Activated naive CD8-positive, alpha-beta T cell treated with anti-CD3 and anti-CD28 coated beads, Interleukin-2, amount 50 U/mL, for 24 hours (primary cell): ENCODE results near the gene ARPIN.
"Not testable (repeated sequence)": the region's sequence is repeated elsewhere in the genome, so short reads cannot be mapped to it uniquely, and the experiment has no call there.

Source experiments
- ATAC-seq: fragments of 150-1000 bp; cut with Tn5 transposase; one replicate; pipeline ENCODE4 v1.10.0; 2021
- DNase-seq: peaks from one replicate; pipeline ENCODE4 v3.0.0; 2021
- H3K27ac Mint-ChIP-seq: one replicate; pipeline ENCODE4 v1.8.0; 2021; ENCODE audit warnings: mild to moderate bottlenecking, mixed read lengths
- H3K27me3 Mint-ChIP-seq: one replicate; pipeline ENCODE4 v1.8.0; 2021; ENCODE audit warnings: mixed read lengths
- H3K36me3 Mint-ChIP-seq: one replicate; pipeline ENCODE4 v1.8.0; 2021; ENCODE audit warnings: low read depth, mixed read lengths
- H3K4me1 Mint-ChIP-seq: one replicate; pipeline ENCODE4 v1.8.0; 2021; ENCODE audit warnings: mixed read lengths
- H3K4me3 Mint-ChIP-seq: one replicate; pipeline ENCODE4 v1.8.0; 2021; ENCODE audit warnings: mild to moderate bottlenecking, moderate library complexity, mixed read lengths
- H3K9me3 Mint-ChIP-seq: one replicate; pipeline ENCODE4 v1.8.0; 2021; ENCODE audit warnings: mixed read lengths

Gene ARPIN

DNA sequence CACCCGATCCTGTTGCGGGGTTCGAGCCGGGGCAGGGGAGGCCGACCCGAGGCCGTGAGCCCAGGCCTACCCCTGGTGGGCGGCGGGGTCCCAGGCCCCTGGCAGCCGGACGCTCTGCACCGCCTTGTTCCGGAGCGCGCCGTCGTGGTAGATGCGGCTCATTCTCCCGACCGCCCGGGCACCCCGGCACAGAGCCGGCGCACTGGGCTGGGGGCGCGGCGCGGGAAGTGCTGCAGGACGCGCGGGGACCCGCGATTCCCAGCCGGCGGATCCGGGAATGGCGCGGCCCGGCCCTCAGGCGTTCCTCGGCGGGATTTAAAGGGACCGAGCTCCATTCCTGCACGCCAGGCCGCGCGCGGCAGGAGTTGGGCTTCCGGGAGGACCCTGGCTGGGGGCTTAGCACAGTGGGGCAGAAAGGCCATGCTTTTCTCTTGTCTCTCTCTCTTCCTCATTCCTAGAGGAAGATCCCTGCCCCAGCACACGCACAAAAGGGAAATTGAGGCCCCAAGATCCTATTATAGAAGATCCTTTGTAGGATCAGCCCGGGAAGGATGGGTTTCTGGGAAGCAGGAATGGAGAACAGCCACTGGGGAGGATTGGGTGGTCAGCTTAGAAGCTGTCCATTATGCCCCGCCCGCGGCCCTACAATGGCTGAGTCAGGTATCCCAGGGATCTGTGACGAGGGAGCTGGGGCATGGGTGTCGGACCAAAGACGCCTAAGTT, at the start of gene ARPIN:
ARPIN (minus strand) TSS at position 279 of the 723 bp plus-strand sequence; CDS start at position 162, 117 bp downstream.
- Mint-ChIP-seq H3K9me3 (no peaks in the 10 kb centered on the region), H3K4me3 (peak within 1 kb of the TSS; percentile 27), H3K4me1 (peaks cover 3% of the 10 kb centered on the region), H3K27ac (no peak within 1 kb of the TSS), H3K27me3 (peaks cover 48% of the 10 kb centered on the region), H3K36me3 (no peaks in the 10 kb centered on the region)
- DNase-seq (no peak), ATAC-seq (no peak)

GRCh38 chr15:89958107-89958805, 45.5 kb upstream of the ARPIN start:
- no peak overlapping the region for H3K4me3 Mint-ChIP-seq
- no peaks in the 10 kb centered on the region for H3K4me1 Mint-ChIP-seq
- no peak for DNase-seq
- H3K27me3 Mint-ChIP-seq, result no peaks in the 10 kb centered on the region
- no peak overlapping the region for H3K27ac Mint-ChIP-seq
- ATAC-seq, result no peak
- no peaks in the 10 kb centered on the region for H3K36me3 Mint-ChIP-seq
- H3K9me3 Mint-ChIP-seq, result no peaks in the 10 kb centered on the region

- not testable (repeated sequence) for H3K4me1 Mint-ChIP-seq, H3K9me3 Mint-ChIP-seq, H3K27ac Mint-ChIP-seq, ATAC-seq, H3K27me3 Mint-ChIP-seq, H3K36me3 Mint-ChIP-seq, DNase-seq, H3K4me3 Mint-ChIP-seq
These were observed 42.8 kb upstream of the ARPIN start for GRCh38 chr15:89955449-89955998.

DNA sequence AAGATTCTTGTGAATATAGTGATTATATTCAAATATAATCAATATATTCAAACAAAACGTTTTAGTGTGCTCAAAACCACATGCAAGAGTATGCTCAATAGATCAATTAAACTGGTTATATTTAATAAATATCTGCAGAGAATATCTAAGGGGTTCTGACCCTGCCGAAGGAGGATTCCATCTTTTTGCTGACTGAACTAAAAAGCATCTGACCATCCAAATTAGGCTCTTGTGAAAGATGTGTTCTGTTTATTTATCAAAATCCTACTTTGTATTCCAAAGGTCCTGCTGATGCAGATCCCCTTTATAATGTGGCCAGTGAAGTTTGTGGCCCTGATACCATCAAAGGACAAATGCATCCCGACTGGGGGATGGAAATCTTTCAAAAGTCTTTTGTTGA, 41.8 kb upstream of the ARPIN start:
- Mint-ChIP-seq H3K9me3 (no peaks in the 10 kb centered on the region), H3K4me1 (no peaks in the 10 kb centered on the region), H3K36me3 (no peaks in the 10 kb centered on the region), H3K4me3 (no peak overlapping the region), H3K27ac (no peak overlapping the region), H3K27me3 (no peaks in the 10 kb centered on the region)
- no peak for DNase-seq
- ATAC-seq, result no peak

GRCh38 chr15:89948796-89949195, 36.0 kb upstream of the ARPIN start:
- no peak overlapping the region for H3K4me3 Mint-ChIP-seq
- no peaks in the 10 kb centered on the region for H3K27me3 Mint-ChIP-seq
- no peaks in the 10 kb centered on the region for H3K36me3 Mint-ChIP-seq
- no peaks in the 10 kb centered on the region for H3K4me1 Mint-ChIP-seq
- DNase-seq, result no peak
- H3K9me3 Mint-ChIP-seq, result no peaks in the 10 kb centered on the region
- H3K27ac Mint-ChIP-seq, result no peak overlapping the region
- no peak for ATAC-seq

- DNase-seq (no peak), ATAC-seq (no peak)
- H3K27ac Mint-ChIP-seq, result no peak overlapping the region
- peaks cover 3% of the 10 kb centered on the region for H3K27me3 Mint-ChIP-seq
- no peaks in the 10 kb centered on the region for H3K36me3 Mint-ChIP-seq
- no peak overlapping the region for H3K4me3 Mint-ChIP-seq
- no peaks in the 10 kb centered on the region for H3K4me1 Mint-ChIP-seq
- no peaks in the 10 kb centered on the region for H3K9me3 Mint-ChIP-seq
These were observed 34.6 kb upstream of the ARPIN start for GRCh38 chr15:89947385-89947784.

DNA sequence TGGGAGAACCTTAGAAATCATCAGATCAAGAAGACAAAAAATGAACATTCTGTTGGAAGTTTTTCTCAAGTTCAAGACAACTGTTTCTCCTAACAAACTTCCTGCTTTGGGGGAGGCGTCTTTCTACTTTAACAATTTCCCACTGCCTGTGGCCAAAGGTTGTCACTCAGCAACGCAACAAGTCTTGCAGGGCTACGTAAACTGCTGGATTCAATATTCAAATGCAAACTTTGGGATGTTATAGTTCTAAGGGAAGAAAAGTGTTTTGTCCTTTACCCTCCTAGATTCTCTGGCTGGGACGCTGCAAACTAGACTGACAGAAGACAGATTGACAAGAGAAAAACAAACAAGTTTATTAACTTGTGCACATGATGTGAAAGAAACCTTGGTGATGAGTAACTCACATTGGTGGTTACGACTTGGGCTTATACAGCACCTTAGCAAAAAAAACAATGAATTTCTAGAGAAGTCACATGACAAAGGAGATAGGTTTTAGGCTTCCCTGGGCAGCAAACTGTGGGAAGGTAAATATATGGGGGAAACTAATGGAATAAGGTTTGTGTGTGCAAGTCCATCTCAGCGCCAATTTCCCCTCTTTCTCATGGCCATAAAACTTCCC, 34.0 kb upstream of the ARPIN start:
- no peaks in the 10 kb centered on the region for H3K4me1 Mint-ChIP-seq
- DNase-seq, result no peak
- H3K4me3 Mint-ChIP-seq, result no peak overlapping the region
- H3K9me3 Mint-ChIP-seq, result no peaks in the 10 kb centered on the region
- H3K27me3 Mint-ChIP-seq, result peaks cover 3% of the 10 kb centered on the region
- ATAC-seq, result no peak
- H3K36me3 Mint-ChIP-seq, result no peaks in the 10 kb centered on the region
- no peak overlapping the region for H3K27ac Mint-ChIP-seq

GRCh38 chr15:89943721-89944120, 31.0 kb upstream of the ARPIN start:
- H3K36me3 Mint-ChIP-seq, H3K4me1 Mint-ChIP-seq, H3K4me3 Mint-ChIP-seq, H3K9me3 Mint-ChIP-seq, H3K27me3 Mint-ChIP-seq, H3K27ac Mint-ChIP-seq, DNase-seq, ATAC-seq: not testable (repeated sequence)

DNA sequence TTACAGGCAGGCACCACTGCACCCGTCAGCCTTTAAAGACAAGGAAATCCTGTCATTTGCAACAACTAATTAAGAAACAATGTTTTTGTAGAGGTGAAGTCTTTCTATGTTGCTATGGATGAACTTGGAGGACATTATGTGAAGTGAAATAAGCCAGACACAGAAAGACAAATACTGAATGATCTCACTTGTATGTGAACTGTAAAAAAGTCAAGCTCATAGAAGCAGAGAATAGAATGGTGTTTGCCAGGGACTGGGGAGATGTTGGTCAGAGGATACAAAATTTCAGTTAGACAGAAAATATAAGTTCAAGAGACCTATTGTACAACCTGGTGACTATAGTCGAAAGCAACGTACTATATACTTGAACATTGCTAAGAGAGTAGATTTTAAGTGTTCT, 27.2 kb upstream of the ARPIN start:
- no peaks in the 10 kb centered on the region for H3K36me3 Mint-ChIP-seq
- H3K4me1 Mint-ChIP-seq, result peaks cover 25% of the 10 kb centered on the region
- H3K27ac Mint-ChIP-seq, result no peak overlapping the region
- ATAC-seq, result no peak
- no peaks in the 10 kb centered on the region for H3K9me3 Mint-ChIP-seq
- no peak for DNase-seq
- H3K27me3 Mint-ChIP-seq, result peaks cover 9% of the 10 kb centered on the region
- H3K4me3 Mint-ChIP-seq, result no peak overlapping the region

GRCh38 chr15:89939377-89939776, 26.6 kb upstream of the ARPIN start:
- H3K4me3 Mint-ChIP-seq, H3K9me3 Mint-ChIP-seq, H3K27ac Mint-ChIP-seq, ATAC-seq, H3K36me3 Mint-ChIP-seq, DNase-seq, H3K27me3 Mint-ChIP-seq: not testable (repeated sequence)
- peaks cover 25% of the 10 kb centered on the region for H3K4me1 Mint-ChIP-seq

- H3K36me3 Mint-ChIP-seq, result no peaks in the 10 kb centered on the region
- no peaks in the 10 kb centered on the region for H3K9me3 Mint-ChIP-seq
- H3K27ac Mint-ChIP-seq, result no peak overlapping the region
- H3K4me3 Mint-ChIP-seq, result no peak overlapping the region
- DNase-seq (no peak), ATAC-seq (no peak)
- peaks cover 25% of the 10 kb centered on the region for H3K4me1 Mint-ChIP-seq
- peaks cover 8% of the 10 kb centered on the region for H3K27me3 Mint-ChIP-seq
These were observed 24.9 kb upstream of the ARPIN start for GRCh38 chr15:89937365-89938350.

- ATAC-seq (no peak), DNase-seq (no peak)
- Mint-ChIP-seq H3K27me3 (peaks cover 9% of the 10 kb centered on the region), H3K4me3 (no peak overlapping the region), H3K27ac (no peak overlapping the region), H3K4me1 (peaks cover 25% of the 10 kb centered on the region), H3K36me3 (no peaks in the 10 kb centered on the region), H3K9me3 (no peaks in the 10 kb centered on the region)
These were observed 24.1 kb upstream of the ARPIN start for GRCh38 chr15:89936786-89937265.

GRCh38 chr15:89936051-89936785, 23.5 kb upstream of the ARPIN start:
- ATAC-seq (peak; percentile 76), DNase-seq (no peak)
- no peaks in the 10 kb centered on the region for H3K36me3 Mint-ChIP-seq
- no peak overlapping the region for H3K27ac Mint-ChIP-seq
- H3K27me3 Mint-ChIP-seq, result peaks cover 9% of the 10 kb centered on the region
- peaks cover 25% of the 10 kb centered on the region for H3K4me1 Mint-ChIP-seq
- H3K9me3 Mint-ChIP-seq, result no peaks in the 10 kb centered on the region
- H3K4me3 Mint-ChIP-seq, result no peak overlapping the region
